SH-SY5Y (cell line): Measurements from ENCODE around the gene MTREX.

ENCODE experiments used
- GATA2 ChIP-seq: IDR thresholded peaks from 2 replicates; pipeline ENCODE4 v1.6.1; 2011; ENCODE audit warnings: mild to moderate bottlenecking, low read depth, low read length
- GATA3 ChIP-seq: IDR thresholded peaks from 2 replicates; pipeline ENCODE4 v1.6.1; 2011; ENCODE audit warnings: low read depth, mild to moderate bottlenecking, low read length, moderate library complexity

Gene MTREX

GRCh38 chr5:55307383-55308253, at the start of gene MTREX, which contains the start of gene DHX29:
Gene MTREX (plus strand): TSS chr5:55307989. CDS start chr5:55308014, 25 bp downstream.
Gene DHX29 (minus strand): TSS chr5:55307694. CDS start chr5:55307573, 121 bp downstream.
- no peak for TF ChIP-seq GATA2
- no peak for TF ChIP-seq GATA3

DNA sequence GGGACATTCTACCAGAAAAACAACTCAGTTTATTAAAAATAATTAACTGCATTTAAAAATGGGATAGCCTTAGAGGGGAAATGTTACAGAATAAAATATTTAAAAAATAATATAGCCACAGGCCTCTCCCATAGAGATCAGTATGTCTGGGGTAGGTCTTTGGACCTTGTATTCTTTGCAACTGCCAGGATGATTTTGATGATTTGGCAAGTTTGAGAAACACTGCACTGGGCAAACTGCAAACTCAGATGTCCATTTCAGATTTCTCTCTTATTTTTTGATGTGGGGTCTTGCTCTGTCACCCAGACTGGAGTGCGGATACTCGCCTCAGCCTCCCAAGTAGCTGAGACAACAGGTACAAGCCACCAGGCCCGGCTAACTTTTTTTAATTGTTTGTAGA, 49.5 kb upstream of the MTREX start:
- no peak for TF ChIP-seq GATA3
- no peak for TF ChIP-seq GATA2

DNA sequence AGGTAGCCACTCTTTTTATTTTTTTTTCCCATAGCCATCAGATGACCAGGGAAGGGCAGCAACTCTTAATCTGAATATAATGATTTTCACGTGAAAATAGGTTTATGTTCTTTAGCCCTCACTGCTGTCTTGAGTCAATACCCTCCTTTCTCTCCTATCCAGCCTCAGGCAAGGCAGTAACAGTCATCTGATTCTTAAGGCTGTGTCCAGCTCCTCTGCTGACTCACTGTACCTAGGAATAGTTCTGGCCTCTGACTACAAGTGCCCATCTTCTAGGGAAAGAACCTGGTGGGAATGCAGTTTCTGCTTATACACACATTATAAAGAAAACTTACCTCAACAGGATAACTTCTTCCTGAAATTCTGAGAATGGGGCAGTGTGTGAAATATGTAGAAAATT, 31.0 kb upstream of the MTREX start:
- no peak for TF ChIP-seq GATA2
- no peak for TF ChIP-seq GATA3

- no peak for TF ChIP-seq GATA2
- no peak for TF ChIP-seq GATA3
Observed at GRCh38 chr5:55278778-55279177, 29.0 kb upstream of the MTREX start.

GRCh38 chr5:55286411-55286933, 21.3 kb upstream of the MTREX start:
- TF ChIP-seq GATA2 = no peak
- TF ChIP-seq GATA3 = no peak

GRCh38 chr5:55289808-55290207, 18.0 kb upstream of the MTREX start:
- TF ChIP-seq GATA3 = no peak
- no peak for TF ChIP-seq GATA2

DNA sequence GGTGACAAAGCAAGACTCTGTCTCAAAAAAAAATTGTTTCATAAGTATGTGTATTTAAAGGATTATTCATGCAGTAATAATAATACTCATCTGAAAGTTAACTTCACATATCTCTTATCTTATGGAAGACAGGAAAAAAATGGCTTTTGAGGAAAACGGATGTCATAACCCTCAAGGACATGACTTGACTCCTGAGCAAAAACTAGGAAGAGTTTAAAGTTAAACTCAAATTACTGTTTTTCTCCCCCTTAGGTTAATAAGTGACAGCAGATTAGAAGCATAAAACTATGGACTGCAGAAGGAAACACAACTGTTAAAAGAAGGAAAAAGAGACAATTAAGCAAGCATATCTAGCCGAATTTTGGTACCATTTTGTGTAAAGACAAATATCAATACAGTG, 16.8 kb upstream of the MTREX start:
- TF ChIP-seq GATA2 = no peak
- TF ChIP-seq GATA3 = no peak

DNA sequence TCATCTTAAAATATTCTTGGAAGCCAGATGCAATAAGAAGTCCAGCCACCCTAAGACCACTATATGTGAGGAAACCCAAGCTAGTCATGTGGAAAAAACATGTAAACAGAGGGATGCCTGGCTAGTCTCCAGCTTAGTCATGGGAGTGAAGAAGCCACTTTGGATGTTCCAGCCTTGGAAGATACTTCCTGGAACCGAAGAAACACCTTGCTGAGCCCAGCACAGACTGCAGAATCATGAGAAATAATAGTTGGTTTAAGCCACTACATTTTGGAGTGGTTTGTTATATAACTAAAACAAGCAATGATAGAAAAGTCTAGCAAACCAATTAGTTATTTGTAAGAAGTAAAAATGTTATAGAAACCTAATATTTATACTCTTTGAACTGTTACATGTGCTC, 12.9 kb upstream of the MTREX start:
- TF ChIP-seq GATA2 = no peak
- no peak for TF ChIP-seq GATA3

DNA sequence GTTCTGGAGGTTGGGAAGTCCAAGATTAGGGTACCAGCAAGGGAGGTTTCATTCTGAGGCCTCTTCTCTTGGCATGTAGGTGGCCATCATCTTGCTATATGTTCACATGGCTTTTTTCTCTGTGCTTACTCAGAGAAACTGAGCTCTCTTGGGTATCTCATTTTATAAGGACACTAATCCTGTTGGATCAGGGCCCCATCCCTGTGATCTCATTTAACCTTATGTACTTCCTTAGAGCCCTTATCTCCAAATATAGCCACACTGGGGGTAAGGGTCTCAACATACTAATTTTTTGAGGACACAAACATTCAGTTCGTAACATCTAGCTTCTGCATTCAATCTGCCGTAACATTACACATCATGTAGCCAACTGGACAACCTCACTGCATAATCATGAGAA, 6.9 kb upstream of the MTREX start:
- TF ChIP-seq GATA3 = no peak
- no peak for TF ChIP-seq GATA2

- TF ChIP-seq GATA2 (no peak), GATA3 (no peak)
Observed at GRCh38 chr5:55303238-55303690, 4.5 kb upstream of the MTREX start.

- TF ChIP-seq GATA2 (no peak), GATA3 (no peak)
Observed at GRCh38 chr5:55304584-55304983, 3.2 kb upstream of the MTREX start.

DNA sequence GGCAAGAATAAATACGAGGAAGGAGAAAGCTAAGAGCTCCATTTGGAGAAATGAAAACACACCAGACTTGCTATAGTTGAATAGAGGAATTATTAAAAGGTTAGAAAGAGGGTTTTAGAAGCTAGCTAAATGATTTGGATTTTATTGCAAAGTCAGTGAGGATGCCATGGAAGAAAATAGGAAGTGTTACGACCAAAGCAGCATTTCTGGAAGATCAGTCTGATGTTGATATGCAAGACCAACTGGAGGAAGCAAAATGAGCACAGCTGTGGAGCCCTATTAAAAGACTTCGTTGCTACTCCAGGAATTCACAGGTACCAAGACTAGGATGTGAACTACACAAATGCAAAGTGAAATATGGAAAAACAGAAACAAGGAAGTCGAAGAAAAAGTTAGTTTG, 2.4 kb upstream of the MTREX start:
- TF ChIP-seq GATA2 (no peak), GATA3 (no peak)

- no peak for TF ChIP-seq GATA2
- TF ChIP-seq GATA3 = no peak
Observed at GRCh38 chr5:55306641-55307382, 977 bp upstream of the MTREX start.

DNA sequence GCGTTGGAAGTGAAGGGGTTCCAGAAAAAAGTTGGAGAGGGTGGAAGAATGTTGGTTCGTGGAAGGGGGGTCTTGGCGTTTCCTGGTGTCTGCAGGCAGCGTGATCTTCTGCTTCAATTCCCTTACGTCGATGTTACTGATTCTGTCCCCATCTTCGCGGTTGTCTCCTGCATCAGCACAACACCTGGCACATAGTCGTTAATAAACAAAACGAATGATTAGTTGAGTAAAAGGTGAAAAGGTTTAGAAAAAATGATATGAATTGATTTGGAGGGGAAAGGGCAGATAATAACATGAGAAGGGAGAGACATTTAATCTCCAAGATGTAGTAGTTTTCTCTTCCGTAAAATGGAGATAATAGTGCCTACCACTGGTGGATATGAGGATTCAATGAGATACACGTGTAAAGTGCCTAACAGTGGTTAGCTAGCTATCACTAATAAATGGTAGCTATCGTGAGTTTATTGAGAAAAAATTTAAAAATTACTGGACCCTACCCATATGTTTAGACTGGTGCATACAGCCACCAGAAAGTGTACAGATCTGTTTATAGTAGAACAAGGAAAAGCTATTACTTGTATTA, 556 bp downstream of the MTREX start:
- TF ChIP-seq GATA3 = no peak
- TF ChIP-seq GATA2 = no peak
